NCI-H1930 (cell line): ENCODE results near the gene CD177.
"Not testable (repeated sequence)": the region's sequence is repeated elsewhere in the genome, so short reads cannot be mapped to it uniquely, and the experiment has no call there.

Experiments
- DNase-seq, 2 experiments: peaks; one replicate each; lab custom pipeline; 2025; lab: John Stamatoyannopoulos, UW

The CD177 gene

GRCh38 chr19:43353606-43354304 is at the start of gene CD177:
CD177 (plus strand) TSS chr19:43353686; CDS start chr19:43353715, 29 bp downstream.
- no peak for DNase-seq

- no peak for DNase-seq
These were observed 47.8 kb upstream of the CD177 start for GRCh38 chr19:43305642-43306041.

GRCh38 chr19:43306097-43306496 is 47.4 kb upstream of the CD177 start:
- DNase-seq, result no peak

GRCh38 chr19:43308244-43308815 is 45.2 kb upstream of the CD177 start:
- DNase-seq, result no peak

GRCh38 chr19:43309466-43309865 is 44.0 kb upstream of the CD177 start:
- no peak for DNase-seq

- no peak for DNase-seq
These were observed 43.3 kb upstream of the CD177 start for GRCh38 chr19:43310221-43310620.

- DNase-seq, result no peak
These were observed 42.2 kb upstream of the CD177 start for GRCh38 chr19:43311256-43311655.

- DNase-seq, result no peak
These were observed 41.8 kb upstream of the CD177 start for GRCh38 chr19:43311706-43312105.

GRCh38 chr19:43313711-43314495 is 39.6 kb upstream of the CD177 start:
- no peak for DNase-seq

- DNase-seq, result no peak
These were observed 37.6 kb upstream of the CD177 start for GRCh38 chr19:43315851-43316250.

GRCh38 chr19:43316591-43317319 is 36.7 kb upstream of the CD177 start:
- DNase-seq, result peak; percentile 61 to 80

GRCh38 chr19:43318203-43318602 is 35.3 kb upstream of the CD177 start:
- no peak for DNase-seq

- no peak for DNase-seq
These were observed 34.6 kb upstream of the CD177 start for GRCh38 chr19:43318796-43319314.

GRCh38 chr19:43320546-43320945 is 32.9 kb upstream of the CD177 start:
- DNase-seq, result no peak

GRCh38 chr19:43326761-43327160 is 26.7 kb upstream of the CD177 start:
- not testable (repeated sequence) for DNase-seq

- not testable (repeated sequence) for DNase-seq
These were observed 24.9 kb upstream of the CD177 start for GRCh38 chr19:43328561-43328960.

GRCh38 chr19:43329049-43329448 is 24.4 kb upstream of the CD177 start:
- DNase-seq, result not testable (repeated sequence)

- no peak for DNase-seq
These were observed 23.5 kb upstream of the CD177 start for GRCh38 chr19:43329989-43330388.

- DNase-seq, result no peak
These were observed 22.6 kb upstream of the CD177 start for GRCh38 chr19:43330726-43331434.

- no peak for DNase-seq
These were observed 22.0 kb upstream of the CD177 start for GRCh38 chr19:43331435-43332010.
